HepG2 (cell line): ENCODE results near the gene SETD1A. TPM values are rescaled to one million over a fixed set of nuclear protein-coding genes. Genes with fewer than 3 reads are reported as not detected.

ENCODE experiments used
- AHDC1 ChIP-seq: sonication (generic); formaldehyde crosslinking; IDR thresholded peaks from 2 replicates; pipeline ENCODE4 v1.5.1; 2020; ENCODE audit warnings: mild to moderate bottlenecking, missing genetic modification reagents, borderline replicate concordance
- BRCA1 ChIP-seq: sonication (generic); formaldehyde crosslinking; IDR thresholded peaks from 2 replicates; pipeline ENCODE4 v1.4.0; 2020; ENCODE audit warnings: missing genetic modification reagents
- FOXP1 ChIP-seq, 2 experiments: fragments of 450-650 bp in 1 of 2; IDR thresholded peaks; 2 replicates each; pipeline ENCODE4 v1.6.1; 2017 to 2018; ENCODE audit warnings: antibody characterized with exemption in 1 of 2
- HNRNPLL ChIP-seq: fragments of 200-400 bp; formaldehyde crosslinking; IDR thresholded peaks from 2 replicates; pipeline ENCODE4 v1.6.1; 2017; ENCODE audit warnings: mild to moderate bottlenecking, low read depth, low read length; ENCODE audit not compliant: poor library complexity, severe bottlenecking
- MAZ ChIP-seq, 2 experiments: sonication (generic) in 1 of 2; formaldehyde crosslinking in 1 of 2; IDR thresholded peaks; 2 replicates each; pipeline versions ENCODE4 v1.5.0 to v1.6.1; 2012 to 2020; ENCODE audit warnings: low read depth in 2 of 2, mild to moderate bottlenecking in 2 of 2, borderline replicate concordance in 1 of 2, improper control_type of control experiment in 1 of 2, low read length in 1 of 2, missing genetic modification reagents in 1 of 2, moderate library complexity in 1 of 2
- NCOA5 ChIP-seq: sonication (generic); formaldehyde crosslinking; IDR thresholded peaks from 2 replicates; pipeline ENCODE4 v1.4.0; 2020; ENCODE audit warnings: missing genetic modification reagents
- SMAD3 ChIP-seq: sonication (generic); formaldehyde crosslinking; IDR thresholded peaks from 2 replicates; pipeline ENCODE4 v1.4.0; 2020; ENCODE audit warnings: missing genetic modification reagents
- SRF ChIP-seq: IDR thresholded peaks from 2 replicates; pipeline ENCODE4 v1.6.1; 2011; ENCODE audit warnings: mild to moderate bottlenecking, low read depth, low read length, moderate library complexity
- ZBTB1 ChIP-seq: sonication (generic); formaldehyde crosslinking; IDR thresholded peaks from 2 replicates; pipeline ENCODE4 v1.4.0; 2020; ENCODE audit warnings: missing genetic modification reagents, borderline replicate concordance
- ZNF296 ChIP-seq: sonication (generic); formaldehyde crosslinking; conservative IDR thresholded peaks from 2 replicates; pipeline ENCODE4 v1.5.0; 2020; ENCODE audit warnings: mild to moderate bottlenecking, missing genetic modification reagents
- ZNF407 ChIP-seq: sonication (generic); formaldehyde crosslinking; IDR thresholded peaks from one replicate; pipeline ENCODE4 v1.5.1; 2020; ENCODE audit warnings: mild to moderate bottlenecking, missing genetic modification reagents; ENCODE audit errors: not compliant biosample characterization
- ZNF564 ChIP-seq: sonication (generic); formaldehyde crosslinking; IDR thresholded peaks from 2 replicates; pipeline ENCODE4 v1.8.1; 2023; ENCODE audit warnings: mild to moderate bottlenecking, missing genetic modification reagents
- polyA plus RNA-seq, 8 experiments: library from polyadenylated mRNA; depleted of rRNA in 3 of 8; stranded (reverse) in 7 of 8; unstranded in 1 of 8; fragments of >200 nt; fragmentation: Illumina TruSeq in 4 of 8; extraction: Trizol in 4 of 8; gene quantifications; 2 replicates each; pipeline versions ENCODE4 v1.2.1 to v1.2.3, GENCODE V29; 2011 to 2016; ENCODE audit warnings: low read depth in 4 of 8, missing spikeins in 1 of 8, mixed read lengths in 1 of 8; ENCODE audit not compliant: insufficient read depth in 1 of 8
- total RNA-seq, 5 experiments: library from RNA; depleted of rRNA; stranded (reverse); fragments of >200 nt; fragmentation: Illumina TruSeq; extraction: Trizol; gene quantifications; 2 replicates each; pipeline ENCODE4 v1.2.3, GENCODE V29; 2016; ENCODE audit warnings: low read depth in 1 of 5

SETD1A gene
- total and polyA plus RNA-seq, 2 of the 13 experiments (the other 11 are each of a cell fraction or from before 2014, with no cell fraction given) = 3.8 to 5.6 TPM

GRCh38 chr16:30922960-30923535 lies 34.5 kb upstream of the SETD1A start (continued):
- TF ChIP-seq ZNF407 (CRISPR knock-in tag) (peak; percentile 25), ZNF564 (CRISPR knock-in tag) (no peak), FOXP1 (IDR thresholded peaks at IDR 0.05) (no peak), FOXP1 (CRISPR knock-in tag; IDR thresholded peaks at IDR 0.05) (no peak), HNRNPLL (no peak), NCOA5 (no peak), ZBTB1 (CRISPR knock-in tag) (no peak), MAZ (IDR thresholded peaks at IDR 0.05; ENCODE audit: borderline replicate concordance, low read depth, low read length) (peak; percentile 97), MAZ (CRISPR knock-in tag; IDR thresholded peaks at IDR 0.05; ENCODE audit: low read depth) (peak; percentile 80; the same call in 1 of the 2 replicates), SMAD3 (CRISPR knock-in tag) (no peak; the same call in 1 of the 2 replicates), BRCA1 (no peak), ZNF296 (CRISPR knock-in tag) (no peak), SRF (no peak), AHDC1 (CRISPR knock-in tag) (no peak)
